HG03280 (cell line): ENCODE measurements around the gene COL9A3.
"Not testable (repeated sequence)": the region's sequence is repeated elsewhere in the genome, so short reads cannot be mapped to it uniquely, and the experiment has no call there.

Experiments used
- ATAC-seq: cut with Tn5 transposase; IDR thresholded peaks from one replicate; pipeline ENCODE4 v1.9.1; 2021; ENCODE audit warnings: mild to moderate bottlenecking, moderate library complexity; ENCODE audit not compliant: unreplicated experiment

COL9A3 gene

DNA sequence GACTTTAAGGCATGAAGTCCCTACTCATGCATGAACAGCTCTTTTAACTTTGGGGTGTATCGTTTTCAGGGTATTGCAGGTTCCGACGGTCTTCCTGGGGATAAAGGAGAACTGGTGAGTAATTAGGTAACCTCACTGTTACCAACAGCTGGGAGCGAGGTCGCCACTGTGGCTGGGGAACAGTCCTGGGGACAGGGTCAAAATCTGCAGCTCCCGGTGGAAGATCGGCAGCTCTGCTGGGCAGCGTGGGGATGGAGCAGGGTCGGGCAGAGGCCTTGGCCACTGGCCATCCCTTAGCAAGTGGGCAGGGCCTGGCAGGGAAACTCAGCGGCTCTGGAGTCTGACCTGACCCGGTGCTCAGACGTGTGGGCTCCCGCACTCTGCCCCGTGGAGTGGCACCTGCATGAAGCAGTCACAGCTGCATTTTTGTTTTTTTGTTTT, 16.1 kb downstream of the COL9A3 start:
- no peak for ATAC-seq

DNA sequence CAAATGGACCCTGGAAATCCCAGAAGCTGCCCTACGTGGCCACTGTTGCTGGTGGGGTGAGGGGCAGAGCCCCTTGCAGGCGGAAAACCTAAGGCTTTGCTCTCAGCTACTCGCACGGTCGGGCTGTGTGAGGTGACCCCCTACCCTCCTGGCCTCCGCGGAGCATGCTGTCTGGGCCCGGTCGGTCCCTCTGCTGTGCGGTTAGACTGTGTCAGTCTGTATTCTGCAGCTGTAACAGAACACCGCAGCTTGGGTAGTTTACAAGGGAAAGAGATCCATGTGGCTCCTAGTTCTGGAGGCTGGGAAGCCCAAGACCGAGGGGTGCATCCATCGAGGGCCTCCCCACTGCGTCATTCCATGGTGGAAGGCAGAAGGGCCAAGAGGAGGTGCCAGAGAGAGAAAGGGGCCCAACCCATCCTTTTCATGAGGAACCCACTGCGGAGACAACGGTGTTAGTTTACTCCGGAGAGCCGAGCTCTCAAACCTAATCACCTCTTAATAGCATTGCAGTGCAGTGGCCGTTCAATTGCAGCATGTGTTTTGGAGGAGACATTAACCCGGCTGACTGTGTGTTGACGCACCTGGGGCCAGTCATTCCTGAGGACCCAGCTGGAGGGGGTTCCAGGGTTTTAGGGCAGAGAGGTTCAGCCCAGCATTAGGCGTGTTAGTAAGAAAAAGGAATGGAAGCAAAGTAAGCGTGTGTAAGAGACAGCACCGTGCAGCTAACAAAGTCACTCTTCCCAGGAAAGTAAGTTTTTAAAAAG, 18.3 kb downstream of the COL9A3 start:
- ATAC-seq = no peak

GRCh38 chr20:62835931-62836861, 19.3 kb downstream of the COL9A3 start:
- ATAC-seq = no peak

DNA sequence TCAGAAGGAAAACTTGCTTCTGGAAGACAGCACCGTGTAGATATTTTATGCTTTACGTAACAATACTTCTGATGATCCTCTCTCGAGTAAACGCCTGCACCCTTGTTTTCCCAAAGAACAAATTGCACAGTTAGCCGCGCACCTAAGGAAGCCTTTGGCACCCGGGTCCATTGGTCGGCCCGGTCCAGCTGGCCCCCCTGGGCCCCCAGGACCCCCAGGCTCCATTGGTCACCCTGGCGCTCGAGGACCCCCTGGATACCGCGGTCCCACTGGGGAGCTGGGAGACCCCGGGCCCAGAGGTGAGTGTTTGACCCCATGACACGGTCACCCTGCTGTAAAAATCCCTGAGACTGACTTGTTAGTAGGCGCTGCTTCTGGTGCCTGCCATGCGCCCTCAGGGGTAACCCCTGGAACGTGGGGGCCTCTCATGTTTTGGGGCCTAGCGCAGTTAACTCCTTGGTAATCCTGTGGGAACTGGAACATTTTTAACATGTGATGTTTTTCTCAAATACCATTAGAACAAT, 20.2 kb downstream of the COL9A3 start:
- no peak for ATAC-seq

DNA sequence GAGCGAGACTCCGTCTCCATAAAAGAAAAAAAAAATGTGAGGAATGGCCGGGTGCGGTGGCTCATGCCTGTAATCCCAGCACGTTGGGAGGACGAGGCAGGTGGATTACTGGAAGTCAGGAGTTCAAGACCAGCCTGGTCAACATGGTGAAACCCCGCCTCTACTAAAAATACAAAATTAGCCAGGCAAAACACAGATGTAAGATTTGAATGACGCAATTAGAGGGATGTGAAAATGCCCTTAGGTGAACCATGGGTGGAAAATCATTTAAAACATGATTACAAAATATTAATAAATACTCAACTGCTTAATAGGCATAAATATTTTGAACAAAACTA, 20.9 kb downstream of the COL9A3 start:
- no peak for ATAC-seq

GRCh38 chr20:62838128-62838891, 21.5 kb downstream of the COL9A3 start:
- no peak for ATAC-seq

- no peak for ATAC-seq
Observed at GRCh38 chr20:62839261-62839660, 22.4 kb downstream of the COL9A3 start.

- no peak for ATAC-seq
Observed at GRCh38 chr20:62839816-62840215, 23.0 kb downstream of the COL9A3 start.

GRCh38 chr20:62840244-62841197, 23.7 kb downstream of the COL9A3 start:
- ATAC-seq = no peak

DNA sequence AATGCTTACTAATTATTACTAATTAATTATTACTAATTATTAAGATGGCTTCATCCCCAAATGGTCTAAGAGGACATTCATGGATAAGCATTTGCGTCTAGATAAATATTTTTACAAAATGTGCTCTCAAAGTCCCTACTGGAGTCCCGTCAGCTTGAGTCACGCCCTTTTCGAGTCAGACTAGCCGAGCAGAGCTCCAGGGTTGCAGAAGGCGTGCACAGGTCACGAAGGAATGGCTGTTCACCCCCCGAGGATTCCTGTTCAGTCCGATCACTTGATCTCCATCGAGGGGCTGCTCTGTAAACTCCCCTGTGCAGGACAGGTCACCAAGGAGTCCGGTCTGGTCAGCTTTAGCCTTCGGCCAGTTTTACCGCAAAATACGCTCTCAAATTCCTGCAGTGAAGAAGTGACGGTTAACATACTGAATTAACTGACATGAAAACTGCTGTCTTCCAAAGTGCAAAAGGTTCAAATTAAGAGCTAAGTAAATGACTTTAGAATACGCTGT, 24.9 kb downstream of the COL9A3 start:
- no peak for ATAC-seq

- no peak for ATAC-seq
Observed at GRCh38 chr20:62843656-62844055, 26.8 kb downstream of the COL9A3 start.

DNA sequence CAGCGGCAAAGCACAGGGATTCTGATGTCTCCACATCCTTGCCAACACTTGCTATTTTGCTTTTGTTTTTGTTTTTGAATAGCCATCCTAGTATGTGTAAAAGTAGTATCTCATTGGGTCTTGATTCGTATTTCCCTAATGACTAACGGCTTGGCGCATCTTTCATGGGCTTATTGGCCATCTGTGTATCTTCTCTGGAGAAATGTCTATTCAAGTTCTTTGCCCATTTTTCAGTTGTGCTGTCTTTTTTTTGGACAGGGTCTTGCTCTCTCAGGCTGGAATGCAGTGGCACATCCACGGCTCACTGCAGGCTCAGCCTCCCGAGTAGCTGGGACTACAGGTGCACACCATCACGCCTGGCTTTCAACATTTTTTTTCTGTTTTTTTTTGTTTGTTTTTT, 27.3 kb downstream of the COL9A3 start:
- ATAC-seq = no peak

GRCh38 chr20:62845416-62846160, 28.7 kb downstream of the COL9A3 start:
- ATAC-seq = no peak

DNA sequence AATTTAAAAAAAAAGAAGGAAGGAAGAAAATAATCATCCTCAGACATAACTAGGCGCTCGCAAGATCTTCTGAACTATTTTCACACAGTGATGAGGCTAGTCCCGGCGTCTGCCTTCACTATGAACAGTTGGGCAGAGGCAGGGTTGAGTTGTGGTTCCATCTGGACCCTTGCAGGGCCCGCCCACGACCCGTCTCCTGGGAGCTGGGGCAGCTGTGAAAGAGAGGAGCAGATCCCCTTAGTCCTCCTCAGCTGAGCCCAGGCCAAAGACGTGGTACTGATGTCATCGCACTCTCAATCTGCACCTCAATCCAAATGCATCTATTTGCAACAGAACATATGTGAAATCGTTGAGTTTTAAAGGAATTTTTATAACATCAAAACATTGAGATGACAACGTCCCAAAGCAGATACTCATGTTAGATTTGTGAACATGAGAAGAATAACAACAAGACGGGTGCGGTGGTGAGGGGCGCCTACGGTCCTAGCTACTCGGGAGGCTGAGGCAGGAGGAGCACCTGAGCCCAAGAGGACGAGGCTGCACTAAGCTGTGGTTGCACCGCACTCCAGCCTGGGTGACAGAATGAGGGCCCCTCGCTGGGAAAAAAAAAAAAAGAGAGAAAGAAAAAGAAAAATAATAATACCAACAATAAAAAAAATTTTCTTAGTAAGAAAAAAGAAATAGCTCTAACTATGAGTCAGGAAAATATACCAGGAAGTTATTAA, 29.5 kb downstream of the COL9A3 start:
- ATAC-seq = no peak

GRCh38 chr20:62848917-62849316, 32.1 kb downstream of the COL9A3 start:
- not testable (repeated sequence) for ATAC-seq

DNA sequence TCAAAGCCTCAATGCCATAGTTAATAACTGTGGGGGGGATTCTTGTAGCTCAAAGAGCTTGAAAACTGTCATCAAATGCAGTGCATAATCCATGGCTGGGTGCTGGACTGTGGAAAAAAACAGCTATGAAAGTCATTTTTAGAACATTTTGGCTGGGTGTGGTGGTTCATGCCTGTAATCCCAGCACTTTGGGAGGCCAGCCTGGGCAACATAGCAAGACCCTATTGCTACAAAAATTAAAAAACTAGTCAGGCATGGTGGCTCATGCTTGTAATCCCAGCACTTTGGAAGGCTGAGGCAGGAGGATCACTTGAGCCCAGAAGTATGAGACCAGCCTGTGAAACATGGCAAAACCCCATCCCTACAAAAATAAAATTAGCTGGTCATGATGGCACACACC, 32.6 kb downstream of the COL9A3 start:
- ATAC-seq = no peak

DNA sequence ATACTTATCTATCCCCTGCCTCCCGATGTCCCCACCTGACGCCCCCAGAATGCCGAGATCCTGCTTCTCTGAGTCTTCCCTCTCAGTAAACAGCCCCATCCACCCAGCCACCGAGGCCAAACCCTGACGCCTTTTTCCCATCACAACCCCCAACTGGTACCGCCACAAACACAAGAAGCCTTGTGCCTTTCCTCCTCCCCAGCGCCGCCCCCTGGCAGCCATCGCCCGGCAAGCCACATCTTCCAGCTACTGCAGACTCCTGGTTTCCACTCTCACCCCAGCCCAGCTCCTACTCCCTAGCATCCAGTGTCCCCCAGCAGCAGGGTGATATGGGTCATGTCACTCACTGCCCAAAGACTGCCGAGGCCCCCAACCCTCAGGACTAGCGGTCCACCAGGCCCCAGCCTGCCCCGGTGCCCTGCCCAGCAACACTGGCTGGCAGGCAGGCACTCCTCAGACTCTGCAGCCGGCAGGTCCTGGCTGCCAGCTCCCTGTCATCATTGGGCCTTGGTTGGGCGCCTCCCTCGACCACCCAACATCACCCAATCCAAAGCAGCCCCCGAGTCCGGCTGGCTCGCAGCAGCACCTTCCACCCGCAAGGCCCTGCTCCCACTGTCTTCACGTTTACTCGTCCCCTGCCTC, 33.6 kb downstream of the COL9A3 start:
- ATAC-seq = no peak

- ATAC-seq = no peak
Observed at GRCh38 chr20:62852196-62852595, 35.3 kb downstream of the COL9A3 start.
